Epidermal melanocyte (primary cell): ENCODE data around the gene BCL2L1.
"Not testable (repeated sequence)": the region's sequence is repeated elsewhere in the genome, so short reads cannot be mapped to it uniquely, and the experiment has no call there.

Source experiments
- DNase-seq: peaks from one replicate; pipeline ENCODE4 v3.0.0; 2011; ENCODE audit warnings: low spot score; ENCODE audit not compliant: insufficient read length

The BCL2L1 gene

GRCh38 chr20:31653561-31653960, 69.1 kb downstream of the BCL2L1 start:
- no peak for DNase-seq

GRCh38 chr20:31652917-31653396, 69.7 kb downstream of the BCL2L1 start:
- no peak for DNase-seq

GRCh38 chr20:31648104-31648503, 74.6 kb downstream of the BCL2L1 start:
- not testable (repeated sequence) for DNase-seq

- DNase-seq, result no peak
Observed at GRCh38 chr20:31644701-31645100, 78.0 kb downstream of the BCL2L1 start.

- DNase-seq, result no peak
Observed at GRCh38 chr20:31643522-31643921, 79.1 kb downstream of the BCL2L1 start.

GRCh38 chr20:31642837-31643236, 79.8 kb downstream of the BCL2L1 start:
- no peak for DNase-seq

- DNase-seq, result no peak
Observed at GRCh38 chr20:31641391-31641790, 81.3 kb downstream of the BCL2L1 start.

- DNase-seq, result no peak
Observed at GRCh38 chr20:31640259-31640658, 82.4 kb downstream of the BCL2L1 start.

GRCh38 chr20:31638816-31639215, 83.9 kb downstream of the BCL2L1 start:
- DNase-seq, result no peak

GRCh38 chr20:31638317-31638716, 84.4 kb downstream of the BCL2L1 start:
- no peak for DNase-seq

GRCh38 chr20:31637660-31638059, 85.0 kb downstream of the BCL2L1 start, which contains the start of gene COX4I2:
Gene COX4I2 (plus strand): TSS chr20:31637912. CDS start chr20:31639018, 1,106 bp downstream.
- DNase-seq, result no peak

- no peak for DNase-seq
Observed at GRCh38 chr20:31633339-31633914, 89.2 kb downstream of the BCL2L1 start.

GRCh38 chr20:31632548-31633338, 89.9 kb downstream of the BCL2L1 start:
- no peak for DNase-seq

GRCh38 chr20:31630187-31630790, 92.4 kb downstream of the BCL2L1 start:
- DNase-seq, result no peak

- DNase-seq, result not testable (repeated sequence)
Observed at GRCh38 chr20:31628057-31628456, 94.6 kb downstream of the BCL2L1 start.

- DNase-seq, result not testable (repeated sequence)
Observed at GRCh38 chr20:31626534-31626933, 96.1 kb downstream of the BCL2L1 start.

- not testable (repeated sequence) for DNase-seq
Observed at GRCh38 chr20:31623123-31623505, 99.6 kb downstream of the BCL2L1 start.

- DNase-seq, result no peak
Observed at GRCh38 chr20:31620246-31620645, 102.4 kb downstream of the BCL2L1 start.

- no peak for DNase-seq
Observed at GRCh38 chr20:31617432-31618104, 105.1 kb downstream of the BCL2L1 start.

- no peak for DNase-seq
Observed at GRCh38 chr20:31615416-31615815, 107.3 kb downstream of the BCL2L1 start.
